GM19023 (cell line): ENCODE data around the gene KRT40.
"Not testable (repeated sequence)": the region's sequence is repeated elsewhere in the genome, so short reads cannot be mapped to it uniquely, and the experiment has no call there.

Experiments
- ATAC-seq: cut with Tn5 transposase; IDR thresholded peaks from one replicate; pipeline ENCODE4 v1.9.1; 2021; ENCODE audit warnings: mild to moderate bottlenecking, moderate library complexity; ENCODE audit not compliant: unreplicated experiment

The KRT40 gene

GRCh38 chr17:40984226-40984625 lies at the start of gene KRT40:
KRT40 (minus strand) TSS chr17:40984326; CDS start chr17:40984273, 53 bp downstream.
- ATAC-seq = no peak

- no peak for ATAC-seq
Measured at GRCh38 chr17:41029633-41030245, 45.6 kb upstream of the KRT40 start, which contains the start of gene KRTAP1-4. KRTAP1-4 (minus strand) TSS chr17:41030195; CDS start chr17:41030078, 117 bp downstream.

GRCh38 chr17:41026715-41027471 lies 42.8 kb upstream of the KRT40 start, which contains the start of gene KRTAP1-5:
KRTAP1-5 (minus strand) TSS chr17:41027208; CDS start chr17:41027155, 53 bp downstream.
- ATAC-seq = no peak

GRCh38 chr17:41024697-41025096 lies 40.6 kb upstream of the KRT40 start:
- no peak for ATAC-seq

GRCh38 chr17:41020336-41020735 lies 36.2 kb upstream of the KRT40 start:
- ATAC-seq = no peak

GRCh38 chr17:41019415-41019814 lies 35.3 kb upstream of the KRT40 start:
- no peak for ATAC-seq

GRCh38 chr17:41018541-41018940 lies 34.4 kb upstream of the KRT40 start:
- ATAC-seq = no peak

DNA sequence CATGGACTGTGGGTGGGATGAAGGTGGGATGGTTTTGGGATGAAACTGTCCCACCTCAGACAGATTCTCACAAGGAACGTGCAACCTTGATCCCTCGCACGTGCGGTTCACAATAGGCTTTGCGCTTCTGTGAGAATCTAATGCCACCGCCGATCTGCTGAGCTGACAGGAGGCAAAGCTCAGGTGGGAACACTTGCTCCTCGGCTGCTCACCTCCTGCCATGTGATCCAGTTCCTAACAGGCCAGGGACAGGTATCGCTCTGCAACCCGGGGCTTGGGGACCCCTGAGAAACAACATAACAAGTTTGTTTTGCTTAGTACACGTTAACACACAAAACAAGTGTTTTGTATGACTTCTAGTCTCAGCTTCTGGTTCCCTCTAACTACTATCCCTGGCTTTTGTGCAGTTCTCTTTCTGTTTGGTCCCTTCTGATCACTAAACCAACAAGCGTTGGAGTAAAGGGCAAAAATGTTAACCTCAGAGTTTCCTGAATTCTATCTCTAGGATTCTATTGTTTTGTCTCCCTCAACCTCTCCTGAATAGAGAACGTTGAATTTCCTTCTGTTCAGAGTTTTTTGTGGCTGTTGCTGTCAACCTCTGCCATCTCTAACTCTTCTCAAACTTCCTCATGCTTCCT lies 32.6 kb upstream of the KRT40 start:
- no peak for ATAC-seq

DNA sequence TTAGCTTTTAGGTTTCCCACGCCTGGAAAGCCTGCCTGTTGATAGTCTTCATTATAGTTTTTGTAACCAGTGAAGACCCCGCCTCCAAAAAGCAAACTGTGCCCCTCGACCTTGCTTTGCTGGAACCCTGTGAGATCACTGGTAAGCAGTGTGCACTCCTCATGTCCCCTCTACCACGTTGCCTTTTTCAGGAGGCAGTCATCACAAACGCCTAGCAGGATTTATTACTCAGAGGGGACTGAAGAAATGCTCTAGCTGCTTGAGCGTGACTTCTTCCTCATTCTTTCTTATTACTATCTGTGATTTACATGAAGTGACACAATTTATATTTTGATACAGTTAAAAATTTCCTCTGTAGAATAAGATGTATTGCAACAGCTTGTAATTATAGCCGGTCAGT lies 31.3 kb upstream of the KRT40 start:
- ATAC-seq = no peak

DNA sequence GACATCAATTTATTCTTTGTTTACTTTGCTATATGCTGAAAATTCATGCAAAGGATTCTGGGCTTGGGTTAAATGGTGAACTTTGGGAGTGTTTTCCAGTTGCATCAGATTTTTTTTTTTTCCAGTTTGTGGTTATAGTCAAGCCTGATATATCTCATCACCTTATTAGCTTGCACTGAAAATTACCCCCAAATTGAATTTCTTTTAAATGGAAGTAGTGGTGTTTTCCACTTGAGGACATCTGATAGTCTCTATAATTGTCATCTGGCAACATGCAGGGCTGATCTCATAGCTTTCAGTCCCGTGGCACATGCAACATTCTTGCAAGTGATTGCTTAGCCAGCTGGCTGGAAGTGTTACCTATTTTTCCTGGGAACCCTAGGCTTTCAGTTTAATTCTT lies 29.5 kb upstream of the KRT40 start:
- ATAC-seq = no peak

DNA sequence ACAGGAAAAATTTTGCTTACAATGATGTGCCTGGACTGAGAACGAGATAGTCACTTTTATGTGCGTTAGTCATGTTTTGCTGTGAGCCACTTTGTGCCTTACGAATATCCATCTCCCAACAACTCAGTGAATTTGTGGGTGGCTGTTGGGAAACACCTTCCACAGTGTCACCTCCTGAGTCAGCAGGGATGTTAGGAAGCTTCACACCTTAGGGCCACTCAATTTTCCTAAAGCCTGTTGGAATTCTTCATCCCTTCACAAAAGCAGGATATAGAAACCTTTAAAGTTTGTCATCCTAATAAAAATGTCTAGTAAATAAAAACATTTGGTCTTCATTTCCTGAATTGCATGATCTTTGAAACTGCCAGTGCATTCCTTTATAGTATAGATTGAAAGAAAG lies 29.1 kb upstream of the KRT40 start:
- no peak for ATAC-seq

DNA sequence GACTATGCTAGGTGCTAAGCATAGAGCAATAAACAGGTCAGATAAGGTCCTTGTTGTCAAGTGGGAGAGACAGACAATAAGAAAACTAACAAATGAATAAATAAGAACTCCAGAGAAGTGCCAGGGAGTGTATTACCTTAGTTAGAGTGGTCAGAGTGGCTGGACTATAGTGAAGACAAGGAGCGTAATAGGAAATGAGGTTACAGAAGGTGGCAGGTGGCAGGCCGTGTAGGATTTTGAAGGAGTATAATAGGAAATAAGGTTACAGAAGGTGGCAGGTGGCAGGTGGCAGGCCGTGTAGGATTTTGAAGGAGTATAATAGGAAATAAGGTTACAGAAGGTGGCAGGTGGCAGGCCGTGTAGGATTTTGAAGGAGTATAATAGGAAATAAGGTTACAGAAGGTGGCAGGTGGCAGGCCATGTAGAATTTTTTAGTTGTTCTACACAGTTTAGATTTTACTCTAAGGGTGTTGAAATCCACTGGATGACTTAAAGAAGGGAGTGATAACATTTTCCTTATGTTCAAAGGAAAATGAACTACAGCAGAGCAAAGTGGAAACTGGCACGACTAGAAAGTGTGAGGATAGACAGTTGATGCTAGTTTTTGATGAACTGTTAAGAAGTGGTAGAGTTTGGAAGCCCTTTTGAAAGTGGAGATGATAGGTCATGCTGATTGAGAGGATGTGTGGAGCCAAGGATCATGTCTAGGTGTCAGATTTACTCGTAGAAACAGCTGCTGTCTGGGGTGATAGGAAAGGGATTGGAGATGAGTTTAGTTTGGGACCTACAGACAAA lies 28.4 kb upstream of the KRT40 start:
- no peak for ATAC-seq

- no peak for ATAC-seq
Measured at GRCh38 chr17:41010441-41010840, 26.3 kb upstream of the KRT40 start.

GRCh38 chr17:41009936-41010335 lies 25.8 kb upstream of the KRT40 start:
- ATAC-seq = no peak

GRCh38 chr17:41009301-41009760 lies 25.2 kb upstream of the KRT40 start:
- no peak for ATAC-seq

GRCh38 chr17:41008811-41009210 lies 24.7 kb upstream of the KRT40 start, which contains the start of gene KRTAP3-1:
KRTAP3-1 (minus strand) TSS chr17:41009128; CDS start chr17:41009074, 54 bp downstream.
- no peak for ATAC-seq

DNA sequence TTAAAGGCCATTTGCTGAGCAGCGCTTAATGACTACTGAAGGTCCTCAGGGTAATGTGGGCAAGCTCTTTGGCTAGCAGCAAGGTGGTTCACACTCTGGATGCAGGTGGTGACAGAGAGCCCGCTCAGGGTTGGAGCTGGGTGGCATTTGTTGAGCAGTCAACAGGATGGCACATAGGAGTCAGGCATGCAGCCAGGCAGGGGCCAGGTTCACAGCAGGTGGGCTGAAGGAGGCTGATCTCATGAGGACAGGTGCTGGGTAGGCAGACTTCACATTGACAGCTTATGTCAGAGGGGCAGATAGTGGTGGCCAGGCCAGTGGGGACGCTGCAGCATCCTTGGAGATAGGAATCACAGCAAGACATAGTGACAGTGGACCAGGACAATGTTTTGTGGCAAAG lies 20.3 kb upstream of the KRT40 start:
- no peak for ATAC-seq

DNA sequence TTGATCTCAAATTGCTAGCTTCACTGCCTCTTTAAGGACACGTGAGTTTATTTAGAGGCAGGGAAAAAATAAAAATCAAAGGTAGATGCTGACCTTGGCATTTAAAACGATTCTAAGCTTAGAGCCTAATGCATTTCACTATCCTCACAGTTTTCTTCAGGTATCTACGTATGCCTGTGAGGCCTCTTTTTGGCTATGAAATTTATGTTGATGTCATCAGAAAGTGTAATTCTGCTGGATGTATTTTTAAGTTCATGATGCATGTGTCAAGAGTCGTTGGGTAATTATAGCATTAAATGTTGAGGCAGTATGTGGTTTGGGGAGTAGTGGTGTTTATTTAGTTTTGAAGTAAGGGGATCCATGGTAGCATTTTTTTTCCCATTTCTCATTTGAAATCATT lies 19.8 kb upstream of the KRT40 start:
- ATAC-seq = no peak

GRCh38 chr17:41002814-41003213 lies 18.7 kb upstream of the KRT40 start:
- no peak for ATAC-seq

DNA sequence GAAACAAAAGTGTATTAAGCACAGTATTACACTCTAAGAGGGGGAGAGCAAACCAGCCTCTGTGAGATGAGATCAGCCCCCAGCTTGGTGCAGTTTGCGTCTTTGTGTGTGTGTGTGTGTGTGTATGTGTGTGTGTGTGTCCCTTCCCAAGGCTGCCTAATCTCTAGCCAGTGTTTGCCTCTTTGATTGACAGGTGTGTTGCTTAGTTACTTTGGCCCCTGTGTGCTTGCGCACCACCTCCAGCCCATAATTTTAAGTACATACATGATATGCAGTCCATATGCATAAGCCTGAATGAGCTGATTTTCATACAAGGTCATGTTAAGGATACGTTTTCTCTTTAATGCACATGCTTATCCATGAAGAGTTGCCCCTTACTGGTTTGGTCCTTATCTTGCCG lies 17.7 kb upstream of the KRT40 start:
- no peak for ATAC-seq

DNA sequence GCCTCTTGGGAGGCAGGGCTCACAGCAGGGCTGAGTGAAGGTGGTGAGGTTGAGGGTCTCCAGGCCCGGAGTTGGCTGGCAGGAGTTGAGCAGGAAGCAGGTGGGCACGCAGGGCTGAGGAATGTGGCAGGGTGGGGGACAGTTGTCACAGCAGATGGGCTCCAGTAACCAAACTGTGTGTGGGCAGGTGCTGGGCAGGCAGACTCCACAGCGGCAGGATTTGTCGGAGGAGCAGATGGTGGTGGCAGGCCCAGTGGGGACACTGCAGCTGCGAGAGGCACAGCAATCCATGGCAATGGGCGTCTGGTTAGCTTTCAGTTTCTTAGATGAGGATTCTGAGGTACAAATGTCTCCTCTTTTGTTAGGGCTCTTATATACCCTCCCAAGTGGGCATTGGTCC lies 15.4 kb upstream of the KRT40 start, which contains the start of gene KRTAP3-2:
KRTAP3-2 (minus strand) TSS at position 344 of the 400 bp plus-strand sequence; CDS start at position 291, 53 bp downstream.
- not testable (repeated sequence) for ATAC-seq
